Endodermal cell (in vitro differentiated cells): ENCODE data around the gene TEX264. TPM values are rescaled to one million over a fixed set of nuclear protein-coding genes. Genes with fewer than 3 reads are reported as not detected.

Source experiments
- DNase-seq: peaks from one replicate; pipeline ENCODE4 v3.0.0-alpha.2; 2017
- H3K27ac ChIP-seq: 2 replicates; pipeline ENCODE4 v1.5.1; 2013; ENCODE audit warnings: mild to moderate bottlenecking, low read depth, low read length, moderate library complexity
- H3K27me3 ChIP-seq: 2 replicates; pipeline ENCODE4 v1.6.1; 2013; ENCODE audit warnings: mild to moderate bottlenecking, low read length, moderate library complexity; ENCODE audit not compliant: insufficient read depth, control insufficient read depth, poor library complexity, severe bottlenecking
- H3K36me3 ChIP-seq: 2 replicates; pipeline ENCODE4 v1.7.0; 2013; ENCODE audit warnings: mild to moderate bottlenecking, low read length, moderate library complexity; ENCODE audit not compliant: control insufficient read depth, insufficient read depth
- H3K4me1 ChIP-seq: one replicate; pipeline ENCODE4 v1.7.0; 2013; ENCODE audit warnings: low read length; ENCODE audit not compliant: control insufficient read depth, insufficient read depth
- H3K4me3 ChIP-seq: 2 replicates; pipeline ENCODE4 v1.5.1; 2013; ENCODE audit warnings: mild to moderate bottlenecking, low read length, moderate library complexity
- H3K9ac ChIP-seq: 2 replicates; pipeline ENCODE4 v1.6.1; 2013; ENCODE audit warnings: mild to moderate bottlenecking, low read length, moderate library complexity; ENCODE audit not compliant: poor library complexity, severe bottlenecking; ENCODE audit errors: extremely low read depth
- H3K9me3 ChIP-seq: 2 replicates; pipeline ENCODE4 v1.6.1; 2013; ENCODE audit warnings: mild to moderate bottlenecking, low read length, moderate library complexity; ENCODE audit not compliant: control insufficient read depth
- H3K27ac Mint-ChIP-seq: 2 replicates; pipeline ENCODE4 v1.8.0; 2020; ENCODE audit warnings: mixed read lengths
- H3K27me3 Mint-ChIP-seq: 2 replicates; pipeline ENCODE4 v1.8.0; 2021; ENCODE audit warnings: mild to moderate bottlenecking, mixed read lengths; ENCODE audit not compliant: insufficient read depth
- H3K36me3 Mint-ChIP-seq: 2 replicates; pipeline ENCODE4 v1.8.0; 2020; ENCODE audit warnings: low read depth, mixed read lengths
- H3K4me1 Mint-ChIP-seq: 2 replicates; pipeline ENCODE4 v1.8.0; 2020; ENCODE audit warnings: mixed read lengths
- H3K4me3 Mint-ChIP-seq: 2 replicates; pipeline ENCODE4 v1.8.0; 2020; ENCODE audit warnings: mild to moderate bottlenecking, moderate library complexity, mixed read lengths
- H3K9me3 Mint-ChIP-seq: 2 replicates; pipeline ENCODE4 v1.8.0; 2020; ENCODE audit warnings: mild to moderate bottlenecking, mixed read lengths
- CTCF ChIP-seq: fragments of 200-600 bp; sonication (generic); conservative IDR thresholded peaks from 2 replicates; pipeline ENCODE4 v1.5.0; 2021; ENCODE audit warnings: antibody characterized with exemption, mild to moderate bottlenecking
- WGBS, 2 experiments: methylation state at CpG; one replicate each; pipeline versions ENCODE4 v1.1.5 to v1.1.7; 2013; ENCODE audit warnings: missing lambda C conversion rate in 2 of 2, mixed read lengths in 1 of 2; ENCODE audit not compliant: insufficient coverage in 1 of 2, insufficient read length in 1 of 2; 5-methylcytosine and 5-hydroxymethylcytosine counted together
- total RNA-seq, 2 donors: library from RNA; stranded (reverse); fragmentation: NEBNext Ultra II Directional in 1 of 2; extraction: Animal tissue kit (Norgen Biotek cat#: 25700) in 1 of 2; gene quantifications; 2 replicates in 1 of 2; 3 replicates in 1 of 2; pipeline ENCODE4 v1.2.1, GENCODE V29; 2021

Gene TEX264
- total RNA-seq, 2 donors from 2014 or later, result 21.1 to 24.9 TPM

DNA sequence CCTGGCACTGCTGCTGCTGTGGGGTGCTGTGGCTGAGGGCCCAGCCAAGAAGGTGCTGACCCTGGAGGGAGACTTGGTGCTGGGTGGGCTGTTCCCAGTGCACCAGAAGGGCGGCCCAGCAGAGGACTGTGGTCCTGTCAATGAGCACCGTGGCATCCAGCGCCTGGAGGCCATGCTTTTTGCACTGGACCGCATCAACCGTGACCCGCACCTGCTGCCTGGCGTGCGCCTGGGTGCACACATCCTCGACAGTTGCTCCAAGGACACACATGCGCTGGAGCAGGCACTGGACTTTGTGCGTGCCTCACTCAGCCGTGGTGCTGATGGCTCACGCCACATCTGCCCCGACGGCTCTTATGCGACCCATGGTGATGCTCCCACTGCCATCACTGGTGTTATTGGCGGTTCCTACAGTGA, 38.0 kb downstream of the TEX264 start:
- Histone ChIP-seq H3K36me3 (peaks cover 14% of the 10 kb centered on the region), H3K9me3 (no peaks in the 10 kb centered on the region), H3K27me3 (peaks cover 21% of the 10 kb centered on the region), H3K9ac (no peak overlapping the region), H3K27ac (no peak overlapping the region), H3K4me3 (no peak overlapping the region), H3K4me1 (peaks cover 7% of the 10 kb centered on the region)
- no peaks in the 10 kb centered on the region for H3K9me3 Mint-ChIP-seq
- peaks cover 16% of the 10 kb centered on the region for H3K36me3 Mint-ChIP-seq
- no peak overlapping the region for H3K27ac Mint-ChIP-seq
- H3K4me1 Mint-ChIP-seq, result peaks cover 8% of the 10 kb centered on the region
- H3K4me3 Mint-ChIP-seq, result no peak overlapping the region
- no peak for TF ChIP-seq CTCF
- 93% methylated on average over 17 of the region's 17 CpGs for WGBS, 2 experiments
- H3K27me3 Mint-ChIP-seq, result peaks cover 28% of the 10 kb centered on the region
- peak; percentile 44 for DNase-seq

DNA sequence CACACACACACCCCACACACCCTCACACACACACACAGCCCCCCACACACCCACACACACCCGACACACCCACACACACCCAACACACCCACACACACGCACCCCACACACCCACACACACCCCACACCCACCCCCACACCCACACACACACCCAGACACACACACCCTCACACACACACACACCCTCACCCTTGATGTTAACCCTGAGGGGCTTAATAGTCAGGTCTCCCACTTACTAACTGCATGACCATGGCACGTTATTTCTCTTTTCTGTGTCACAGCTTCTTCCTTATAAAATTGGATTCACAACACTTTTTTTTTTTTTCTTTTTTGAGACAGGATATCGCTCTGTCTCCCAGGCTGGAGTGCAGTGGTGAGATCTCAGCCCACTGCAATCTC, 38.6 kb downstream of the TEX264 start:
- Mint-ChIP-seq H3K27ac (no peak overlapping the region), H3K4me1 (peaks cover 8% of the 10 kb centered on the region), H3K4me3 (no peak overlapping the region), H3K9me3 (no peaks in the 10 kb centered on the region), H3K27me3 (peaks cover 28% of the 10 kb centered on the region), H3K36me3 (peaks cover 16% of the 10 kb centered on the region)
- no peaks in the 10 kb centered on the region for H3K9me3 ChIP-seq
- H3K27ac ChIP-seq, result no peak overlapping the region
- DNase-seq, result no peak
- H3K9ac ChIP-seq, result no peak overlapping the region
- no peak overlapping the region for H3K4me3 ChIP-seq
- WGBS, 2 experiments, result 89 to 100% methylated on average over 1 to 4 of the region's 4 CpGs
- peaks cover 6% of the 10 kb centered on the region for H3K4me1 ChIP-seq
- H3K27me3 ChIP-seq, result peaks cover 21% of the 10 kb centered on the region
- peaks cover 15% of the 10 kb centered on the region for H3K36me3 ChIP-seq
- TF ChIP-seq CTCF, result no peak

- Mint-ChIP-seq H3K36me3 (peaks cover 17% of the 10 kb centered on the region), H3K27ac (no peak overlapping the region), H3K27me3 (peaks cover 25% of the 10 kb centered on the region), H3K4me3 (no peak overlapping the region), H3K9me3 (no peaks in the 10 kb centered on the region), H3K4me1 (peaks cover 8% of the 10 kb centered on the region)
- peak; percentile 83 for DNase-seq
- 87 to 90% methylated on average over 6 to 10 of the region's 10 CpGs for WGBS, 2 experiments
- Histone ChIP-seq H3K9ac (no peak overlapping the region), H3K4me1 (peaks cover 6% of the 10 kb centered on the region), H3K27me3 (peaks cover 21% of the 10 kb centered on the region), H3K27ac (no peak overlapping the region), H3K36me3 (peaks cover 15% of the 10 kb centered on the region), H3K9me3 (no peaks in the 10 kb centered on the region), H3K4me3 (no peak overlapping the region)
- peak; percentile 77 for TF ChIP-seq CTCF
These were observed 39.7 kb downstream of the TEX264 start for GRCh38 chr3:51710631-51711351.
